ENCODE measurements around the gene SEMA4D. TPM values are rescaled to one million over a fixed set of nuclear protein-coding genes. Genes with fewer than 3 reads are reported as not detected.

Gene SEMA4D
- polyA plus RNA-seq, 1 donor from 2014 or later = 34.0 TPM

DNA sequence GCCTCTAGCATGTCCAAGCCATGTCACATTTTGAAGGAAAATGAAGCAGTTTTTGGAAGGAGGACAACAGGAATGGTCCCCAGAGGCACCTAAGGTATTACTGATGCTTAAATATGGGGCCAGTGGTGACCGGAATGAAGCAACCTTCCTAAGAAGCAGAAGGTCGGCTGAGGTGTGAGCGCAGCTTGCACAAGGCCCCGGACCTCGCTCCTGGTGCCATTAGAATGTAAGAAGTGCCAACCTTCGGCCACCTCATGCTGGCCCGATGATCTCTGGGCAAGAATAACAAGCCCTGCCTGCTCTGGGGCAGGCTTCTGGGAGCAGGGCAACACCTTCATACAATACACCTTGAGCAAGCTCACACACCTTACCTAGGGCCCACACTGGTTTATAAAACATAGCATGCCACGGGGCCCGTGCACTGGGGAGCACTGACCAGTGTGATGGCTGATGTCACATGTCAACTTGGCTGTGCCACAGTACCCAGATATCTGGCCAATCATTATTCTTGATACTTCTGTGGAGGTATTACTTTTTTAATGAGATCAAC lies 21.9 kb downstream of the SEMA4D start:
- Histone ChIP-seq H3K79me2 (replicated peaks; ENCODE audit: insufficient read depth, low read length) (peaks cover 47% of the 10 kb centered on the region), H3K4me3 (ENCODE audit: low read length) (no peak overlapping the region)

DNA sequence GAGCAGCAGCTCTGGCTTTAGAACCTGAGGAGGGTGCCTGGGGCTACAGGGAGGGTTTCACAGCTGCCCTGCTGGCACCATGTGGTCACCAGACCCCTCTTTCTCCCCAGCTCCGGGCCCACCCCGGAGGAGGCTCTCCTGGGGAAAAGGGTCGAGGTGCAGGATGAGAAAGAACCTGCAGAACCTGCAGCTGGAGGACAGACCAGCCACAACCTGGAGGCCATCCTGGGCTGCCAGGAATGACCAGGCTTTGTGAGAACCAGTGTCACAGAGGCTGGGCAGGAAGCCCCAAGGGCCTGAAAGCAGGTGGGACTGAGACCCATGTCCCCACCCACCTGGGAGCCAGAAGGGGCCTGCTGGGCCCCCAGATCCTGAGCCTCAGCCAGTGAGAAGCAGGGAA lies 23.0 kb downstream of the SEMA4D start:
- Histone ChIP-seq H3K4me3 (ENCODE audit: low read length) (no peak overlapping the region), H2AFZ (ENCODE audit: low read depth, low read length) (no peak overlapping the region), H3K9me2 (ENCODE audit: insufficient read depth, low read length) (no peaks in the 10 kb centered on the region), H3K27ac (ENCODE audit: low read length) (no peak overlapping the region), H3K36me3 (ENCODE audit: insufficient read depth, low read length) (no peaks in the 10 kb centered on the region), H3K27me3 (ENCODE audit: insufficient read depth, low read depth, low read length) (no peaks in the 10 kb centered on the region), H3K4me2 (ENCODE audit: low read length) (no peak overlapping the region), H3F3A (ENCODE audit: insufficient read depth, low read length, poor library complexity, severe bottlenecking) (no peaks in the 10 kb centered on the region), H3K9me3 (ENCODE audit: low read length) (no peaks in the 10 kb centered on the region), H3K79me2 (replicated peaks; ENCODE audit: insufficient read depth, low read length) (peaks cover 51% of the 10 kb centered on the region), H3K9ac (ENCODE audit: low read length) (no peak overlapping the region), H4K20me1 (ENCODE audit: insufficient read depth) (no peaks in the 10 kb centered on the region)
- no peak for TF ChIP-seq SMC3 (conservative IDR thresholded peaks at IDR 0.05; ENCODE audit: poor library complexity)
- no peak for TF ChIP-seq TAF1 (IDR thresholded peaks at IDR 0.05; ENCODE audit: low read depth)
- TF ChIP-seq RAD21 (conservative IDR thresholded peaks at IDR 0.05) = no peak
- TF ChIP-seq, protein P1, sequence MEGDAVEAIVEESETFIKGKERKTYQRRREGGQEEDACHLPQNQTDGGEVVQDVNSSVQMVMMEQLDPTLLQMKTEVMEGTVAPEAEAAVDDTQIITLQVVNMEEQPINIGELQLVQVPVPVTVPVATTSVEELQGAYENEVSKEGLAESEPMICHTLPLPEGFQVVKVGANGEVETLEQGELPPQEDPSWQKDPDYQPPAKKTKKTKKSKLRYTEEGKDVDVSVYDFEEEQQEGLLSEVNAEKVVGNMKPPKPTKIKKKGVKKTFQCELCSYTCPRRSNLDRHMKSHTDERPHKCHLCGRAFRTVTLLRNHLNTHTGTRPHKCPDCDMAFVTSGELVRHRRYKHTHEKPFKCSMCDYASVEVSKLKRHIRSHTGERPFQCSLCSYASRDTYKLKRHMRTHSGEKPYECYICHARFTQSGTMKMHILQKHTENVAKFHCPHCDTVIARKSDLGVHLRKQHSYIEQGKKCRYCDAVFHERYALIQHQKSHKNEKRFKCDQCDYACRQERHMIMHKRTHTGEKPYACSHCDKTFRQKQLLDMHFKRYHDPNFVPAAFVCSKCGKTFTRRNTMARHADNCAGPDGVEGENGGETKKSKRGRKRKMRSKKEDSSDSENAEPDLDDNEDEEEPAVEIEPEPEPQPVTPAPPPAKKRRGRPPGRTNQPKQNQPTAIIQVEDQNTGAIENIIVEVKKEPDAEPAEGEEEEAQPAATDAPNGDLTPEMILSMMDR (IDR thresholded peaks at IDR 0.05; ENCODE audit: poor library complexity, severe bottlenecking) = no peak
- TF ChIP-seq EP300 (conservative IDR thresholded peaks at IDR 0.05; ENCODE audit: poor library complexity, severe bottlenecking) = no peak
- no peak for TF ChIP-seq MXI1 (conservative IDR thresholded peaks at IDR 0.05; ENCODE audit: poor library complexity, severe bottlenecking)
- TF ChIP-seq EZH2 (IDR thresholded peaks at IDR 0.05; ENCODE audit: borderline replicate concordance, insufficient read depth, low read length, poor library complexity, severe bottlenecking) = no peak
- TF ChIP-seq, protein P2, sequence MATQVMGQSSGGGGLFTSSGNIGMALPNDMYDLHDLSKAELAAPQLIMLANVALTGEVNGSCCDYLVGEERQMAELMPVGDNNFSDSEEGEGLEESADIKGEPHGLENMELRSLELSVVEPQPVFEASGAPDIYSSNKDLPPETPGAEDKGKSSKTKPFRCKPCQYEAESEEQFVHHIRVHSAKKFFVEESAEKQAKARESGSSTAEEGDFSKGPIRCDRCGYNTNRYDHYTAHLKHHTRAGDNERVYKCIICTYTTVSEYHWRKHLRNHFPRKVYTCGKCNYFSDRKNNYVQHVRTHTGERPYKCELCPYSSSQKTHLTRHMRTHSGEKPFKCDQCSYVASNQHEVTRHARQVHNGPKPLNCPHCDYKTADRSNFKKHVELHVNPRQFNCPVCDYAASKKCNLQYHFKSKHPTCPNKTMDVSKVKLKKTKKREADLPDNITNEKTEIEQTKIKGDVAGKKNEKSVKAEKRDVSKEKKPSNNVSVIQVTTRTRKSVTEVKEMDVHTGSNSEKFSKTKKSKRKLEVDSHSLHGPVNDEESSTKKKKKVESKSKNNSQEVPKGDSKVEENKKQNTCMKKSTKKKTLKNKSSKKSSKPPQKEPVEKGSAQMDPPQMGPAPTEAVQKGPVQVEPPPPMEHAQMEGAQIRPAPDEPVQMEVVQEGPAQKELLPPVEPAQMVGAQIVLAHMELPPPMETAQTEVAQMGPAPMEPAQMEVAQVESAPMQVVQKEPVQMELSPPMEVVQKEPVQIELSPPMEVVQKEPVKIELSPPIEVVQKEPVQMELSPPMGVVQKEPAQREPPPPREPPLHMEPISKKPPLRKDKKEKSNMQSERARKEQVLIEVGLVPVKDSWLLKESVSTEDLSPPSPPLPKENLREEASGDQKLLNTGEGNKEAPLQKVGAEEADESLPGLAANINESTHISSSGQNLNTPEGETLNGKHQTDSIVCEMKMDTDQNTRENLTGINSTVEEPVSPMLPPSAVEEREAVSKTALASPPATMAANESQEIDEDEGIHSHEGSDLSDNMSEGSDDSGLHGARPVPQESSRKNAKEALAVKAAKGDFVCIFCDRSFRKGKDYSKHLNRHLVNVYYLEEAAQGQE (IDR thresholded peaks at IDR 0.05; ENCODE audit: borderline replicate concordance) = no peak
- no peak for TF ChIP-seq POLR2AphosphoS5 (IDR thresholded peaks at IDR 0.05)

More for the DNA sequence above, 21.9 kb downstream of the SEMA4D start:
- Histone ChIP-seq H3K9me2 (ENCODE audit: insufficient read depth, low read length) (no peaks in the 10 kb centered on the region), H4K20me1 (ENCODE audit: insufficient read depth) (no peaks in the 10 kb centered on the region), H3K36me3 (ENCODE audit: insufficient read depth, low read length) (no peaks in the 10 kb centered on the region), H2AFZ (ENCODE audit: low read depth, low read length) (no peak overlapping the region), H3K9me3 (ENCODE audit: low read length) (no peaks in the 10 kb centered on the region), H3K4me2 (ENCODE audit: low read length) (no peak overlapping the region), H3F3A (ENCODE audit: insufficient read depth, low read length, poor library complexity, severe bottlenecking) (no peaks in the 10 kb centered on the region), H3K27ac (ENCODE audit: low read length) (no peak overlapping the region), H3K9ac (ENCODE audit: low read length) (no peak overlapping the region), H3K27me3 (ENCODE audit: insufficient read depth, low read depth, low read length) (no peaks in the 10 kb centered on the region)
- no peak for TF ChIP-seq EP300 (conservative IDR thresholded peaks at IDR 0.05; ENCODE audit: poor library complexity, severe bottlenecking)
- TF ChIP-seq, protein P2 (IDR thresholded peaks at IDR 0.05; ENCODE audit: borderline replicate concordance) = no peak
- TF ChIP-seq MXI1 (conservative IDR thresholded peaks at IDR 0.05; ENCODE audit: poor library complexity, severe bottlenecking) = no peak
- TF ChIP-seq, protein P1 (IDR thresholded peaks at IDR 0.05; ENCODE audit: poor library complexity, severe bottlenecking) = no peak
